CD4-positive, alpha-beta T cell treated with Interleukin-6 for 4 hours (primary cell): Measurements from ENCODE around the gene UBALD1.
A peak's percentile ranks its signal among the peaks of the same experiment; 100 is the strongest.

ENCODE experiments used
- DNase-seq: peaks from one replicate; pipeline ENCODE4 v3.0.0-alpha.2; 2020; ENCODE audit warnings: mixed read lengths

Gene UBALD1

GRCh38 chr16:4641895-4642294 is 27.2 kb upstream of the UBALD1 start:
- no peak for DNase-seq

GRCh38 chr16:4641306-4641687 is 26.6 kb upstream of the UBALD1 start:
- DNase-seq, result no peak

- DNase-seq, result no peak
Measured at GRCh38 chr16:4640572-4641305, 26.1 kb upstream of the UBALD1 start.

GRCh38 chr16:4639899-4640509 is 25.3 kb upstream of the UBALD1 start:
- no peak for DNase-seq

GRCh38 chr16:4637501-4638166 is 22.9 kb upstream of the UBALD1 start:
- DNase-seq, result no peak

GRCh38 chr16:4636196-4636595 is 21.5 kb upstream of the UBALD1 start:
- no peak for DNase-seq

- no peak for DNase-seq
Measured at GRCh38 chr16:4634768-4635167, 20.1 kb upstream of the UBALD1 start.

- DNase-seq, result no peak
Measured at GRCh38 chr16:4633910-4634635, 19.4 kb upstream of the UBALD1 start.

- no peak for DNase-seq
Measured at GRCh38 chr16:4631444-4631843, 16.8 kb upstream of the UBALD1 start.

- no peak for DNase-seq
Measured at GRCh38 chr16:4628283-4628682, 13.6 kb upstream of the UBALD1 start.

- DNase-seq, result no peak
Measured at GRCh38 chr16:4626396-4626795, 11.7 kb upstream of the UBALD1 start.

GRCh38 chr16:4625560-4626159 is 11.0 kb upstream of the UBALD1 start:
- no peak for DNase-seq

GRCh38 chr16:4624827-4625559 is 10.3 kb upstream of the UBALD1 start:
- DNase-seq, result peak; percentile 51

- DNase-seq, result peak; percentile 92
Measured at GRCh38 chr16:4624015-4624826, 9.5 kb upstream of the UBALD1 start, which contains the start of gene MGRN1. Gene MGRN1, plus strand, starts transcription at chr16:4624826. Its CDS starts 135 bp downstream, at chr16:4624961.

- DNase-seq, result no peak
Measured at GRCh38 chr16:4623593-4623992, 8.9 kb upstream of the UBALD1 start.

GRCh38 chr16:4618645-4619418 is 4.1 kb upstream of the UBALD1 start:
- no peak for DNase-seq

- no peak for DNase-seq
Measured at GRCh38 chr16:4617880-4618279, 3.2 kb upstream of the UBALD1 start.

GRCh38 chr16:4616047-4616811 is 1.5 kb upstream of the UBALD1 start:
- peak; percentile 99 for DNase-seq

- no peak for DNase-seq
Measured at GRCh38 chr16:4615384-4616046, 827 bp upstream of the UBALD1 start.
